IMR-90 (cell line): ENCODE data around the gene CSNK2A1.

Experiments
- CTCF ChIP-seq: conservative IDR thresholded peaks from 2 replicates; pipeline ENCODE4 v1.5.1; 2012; ENCODE audit warnings: mild to moderate bottlenecking, low read depth, low read length, improper control_type of control experiment
- POLR2A ChIP-seq: IDR thresholded peaks from 2 replicates; pipeline ENCODE4 v1.6.1; 2012; ENCODE audit warnings: mild to moderate bottlenecking, low read depth, low read length
- RCOR1 ChIP-seq: IDR thresholded peaks from 2 replicates; pipeline ENCODE4 v1.6.1; 2012; ENCODE audit warnings: mild to moderate bottlenecking, low read length, improper control_type of control experiment; ENCODE audit not compliant: insufficient replicate concordance
- RFX5 ChIP-seq: IDR thresholded peaks from 2 replicates; pipeline ENCODE4 v1.8.0; 2012; ENCODE audit warnings: low read depth, mild to moderate bottlenecking, low read length, moderate library complexity

GRCh38 chr20:540391-541201 lies 3.0 kb downstream of the CSNK2A1 start:
- TF ChIP-seq POLR2A (no peak), CTCF (no peak), RCOR1 (no peak), RFX5 (no peak)
